Epidermal melanocyte (primary cell): ENCODE results near the gene HOXA5.

Source experiments
- DNase-seq: peaks from one replicate; pipeline ENCODE4 v3.0.0; 2011; ENCODE audit warnings: low spot score; ENCODE audit not compliant: insufficient read length

Gene HOXA5

GRCh38 chr7:27108390-27109127 is 34.9 kb downstream of the HOXA5 start:
- DNase-seq = no peak

- no peak for DNase-seq
Measured at GRCh38 chr7:27107391-27108381, 35.8 kb downstream of the HOXA5 start.

DNA sequence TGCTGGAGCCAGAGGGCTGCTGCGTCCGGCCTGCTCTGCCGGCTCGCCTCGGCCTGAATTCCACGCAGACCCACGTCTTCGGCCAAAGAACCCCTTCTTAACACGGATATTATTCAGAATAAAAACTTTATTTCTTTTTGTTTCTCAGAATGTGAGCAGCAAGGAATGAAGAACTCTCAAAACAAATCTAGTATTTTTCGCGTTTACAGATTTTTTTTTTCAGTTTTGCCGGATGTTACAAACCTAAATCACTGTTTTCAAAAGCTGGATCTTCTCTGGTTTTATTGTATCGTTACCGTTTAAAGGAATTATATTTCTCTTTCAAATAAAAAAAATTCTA is 36.6 kb downstream of the HOXA5 start:
- no peak for DNase-seq

DNA sequence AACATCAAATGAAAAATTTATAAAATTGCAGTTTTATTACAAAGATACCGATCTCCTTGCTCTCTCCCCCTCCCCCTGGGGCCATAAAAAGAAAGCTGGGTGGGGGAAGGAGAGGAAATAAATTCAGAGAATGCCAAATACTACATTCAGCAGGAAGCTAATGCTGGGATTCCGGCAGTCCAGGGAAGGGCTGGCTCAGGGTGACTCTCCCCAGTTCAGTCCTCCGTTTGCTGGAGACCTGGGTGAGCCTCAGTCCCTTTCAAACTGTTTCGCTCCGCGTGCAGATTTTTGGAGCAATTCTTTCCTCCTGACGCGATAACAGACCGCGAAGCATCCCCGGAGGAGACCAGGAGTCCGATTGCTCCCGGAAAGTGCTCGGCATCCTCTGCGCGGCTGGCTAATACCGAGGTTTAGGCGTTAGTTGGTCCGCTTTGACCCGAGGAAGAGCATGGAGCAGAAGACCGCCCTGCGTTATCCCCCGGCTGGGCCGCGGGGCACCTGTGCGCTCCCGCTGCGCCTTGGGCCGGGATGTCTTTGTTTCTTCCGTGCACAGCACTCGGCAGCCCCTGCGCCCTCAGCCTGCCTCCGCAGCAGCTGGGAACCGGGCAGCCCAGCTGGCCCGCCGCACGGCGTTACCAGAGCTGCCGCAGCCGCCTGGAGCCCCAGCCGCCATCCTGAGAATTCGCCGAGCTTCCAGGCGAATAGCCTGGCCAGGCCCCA is 37.1 kb downstream of the HOXA5 start:
- DNase-seq = no peak

DNA sequence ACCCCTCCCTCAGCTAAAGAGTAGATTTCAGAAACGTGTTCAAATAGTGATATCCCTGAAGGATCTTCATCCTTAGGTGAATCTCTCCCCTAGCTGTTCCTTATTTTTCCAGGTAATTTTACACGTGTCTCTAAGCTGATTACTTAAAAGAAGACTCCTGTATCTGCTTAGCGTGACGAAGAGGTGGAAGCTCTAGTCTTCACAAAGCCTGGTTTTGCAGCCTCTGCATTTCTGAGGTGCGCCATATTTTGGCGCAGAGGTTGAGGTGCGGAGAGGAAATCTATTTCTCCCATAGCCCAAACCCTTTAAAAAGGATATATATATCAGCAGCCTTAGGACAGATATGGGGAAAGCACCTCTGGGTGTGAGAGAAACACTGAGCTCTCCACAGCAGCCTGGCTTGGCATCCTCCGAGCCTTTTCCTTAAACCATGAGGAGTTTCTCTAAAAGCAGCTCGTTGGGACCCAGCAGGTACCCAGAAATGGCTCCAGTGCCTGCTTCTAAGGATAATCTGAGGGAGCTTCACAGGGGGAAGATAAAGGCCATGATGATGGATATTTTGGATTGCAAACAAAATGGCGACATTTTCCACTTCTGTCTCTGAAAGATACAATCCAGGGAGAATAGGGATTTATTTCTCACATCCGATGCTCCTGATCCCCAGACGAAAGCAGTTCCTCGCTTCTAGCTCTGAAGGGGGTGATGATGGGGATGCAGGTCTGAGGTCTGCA is 38.0 kb downstream of the HOXA5 start:
- no peak for DNase-seq

DNA sequence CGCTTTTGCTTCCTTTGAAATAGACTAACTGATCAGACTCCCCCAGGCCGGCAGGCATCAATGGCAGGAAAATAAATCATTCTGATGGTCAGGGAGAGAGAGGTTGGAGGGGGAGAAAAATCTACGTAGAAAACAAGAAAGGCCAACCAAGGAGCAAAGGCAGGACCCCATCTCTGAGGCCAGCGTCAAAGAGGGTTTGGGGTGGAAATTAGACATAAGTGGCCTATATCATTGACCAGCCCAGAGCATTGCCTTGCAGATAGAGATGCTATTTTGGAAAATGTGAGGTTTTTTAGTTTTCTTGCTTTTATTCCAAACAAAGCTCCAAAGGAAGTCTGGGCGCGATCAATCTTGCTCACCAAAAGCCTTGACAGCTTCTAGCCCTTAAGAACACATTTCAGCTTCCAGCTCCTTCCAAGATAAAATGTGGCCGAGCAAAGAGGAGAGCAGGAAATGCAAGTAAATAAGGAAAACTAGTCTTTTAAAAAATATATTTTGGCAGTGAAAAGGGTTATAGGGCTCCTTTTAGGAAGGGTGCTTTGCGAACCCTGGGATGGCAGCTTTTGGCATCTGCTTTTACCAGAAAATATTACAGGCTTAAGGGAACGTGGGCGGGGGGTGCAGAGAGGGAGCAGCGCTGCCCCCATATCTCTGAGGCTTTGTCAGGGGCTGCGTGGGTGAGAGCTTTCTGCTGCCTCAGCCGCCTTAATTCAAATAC is 39.0 kb downstream of the HOXA5 start:
- no peak for DNase-seq

- no peak for DNase-seq
Measured at GRCh38 chr7:27103489-27104226, 39.8 kb downstream of the HOXA5 start.

DNA sequence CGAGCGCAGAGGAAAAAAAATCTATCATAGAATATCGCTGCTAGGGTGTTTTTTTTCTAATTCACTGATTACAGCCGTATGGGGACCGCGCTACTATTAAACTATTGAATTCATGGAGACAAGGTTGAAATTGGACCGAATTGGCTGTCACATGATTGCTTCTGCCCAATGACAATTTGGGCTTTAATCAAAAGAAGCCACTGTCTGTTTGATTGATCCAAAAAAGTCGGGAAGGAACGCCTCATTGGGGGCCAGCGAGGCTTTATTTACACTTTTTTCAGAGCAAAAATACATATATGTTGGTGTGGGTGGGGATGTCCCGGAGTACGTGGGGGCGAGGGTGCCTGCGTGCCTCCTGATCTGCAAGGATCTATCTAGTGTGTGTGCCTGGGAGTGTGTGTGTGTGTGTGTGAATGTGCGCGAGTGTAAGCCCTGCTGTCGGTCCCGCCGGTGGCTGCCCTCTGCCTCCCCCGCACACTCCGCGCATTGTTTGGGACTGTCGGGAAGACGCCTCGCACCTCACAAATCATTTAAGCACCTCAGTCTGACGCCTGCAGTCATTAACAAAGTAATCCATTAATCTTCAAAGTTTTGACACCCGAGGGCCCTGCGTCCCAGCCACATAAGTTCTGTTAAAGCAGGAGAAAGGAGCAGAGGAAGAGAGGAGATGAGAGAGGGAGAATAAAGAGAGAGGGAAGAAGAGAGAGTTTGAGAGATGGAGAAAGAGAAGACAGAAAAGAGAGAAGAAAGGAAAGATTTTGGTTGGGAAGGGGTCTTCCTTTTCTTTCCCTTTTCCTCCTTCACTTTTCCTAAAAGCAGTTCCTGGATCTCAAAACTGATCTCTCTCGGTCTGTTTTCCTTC is 40.7 kb downstream of the HOXA5 start, which contains the start of gene HOXA2:
HOXA2 (minus strand) TSS at position 103 of the 862 bp plus-strand sequence. CDS start 183 bp downstream, outside the sequence.
- no peak for DNase-seq

GRCh38 chr7:27101957-27102580 is 41.4 kb downstream of the HOXA5 start:
- no peak for DNase-seq

DNA sequence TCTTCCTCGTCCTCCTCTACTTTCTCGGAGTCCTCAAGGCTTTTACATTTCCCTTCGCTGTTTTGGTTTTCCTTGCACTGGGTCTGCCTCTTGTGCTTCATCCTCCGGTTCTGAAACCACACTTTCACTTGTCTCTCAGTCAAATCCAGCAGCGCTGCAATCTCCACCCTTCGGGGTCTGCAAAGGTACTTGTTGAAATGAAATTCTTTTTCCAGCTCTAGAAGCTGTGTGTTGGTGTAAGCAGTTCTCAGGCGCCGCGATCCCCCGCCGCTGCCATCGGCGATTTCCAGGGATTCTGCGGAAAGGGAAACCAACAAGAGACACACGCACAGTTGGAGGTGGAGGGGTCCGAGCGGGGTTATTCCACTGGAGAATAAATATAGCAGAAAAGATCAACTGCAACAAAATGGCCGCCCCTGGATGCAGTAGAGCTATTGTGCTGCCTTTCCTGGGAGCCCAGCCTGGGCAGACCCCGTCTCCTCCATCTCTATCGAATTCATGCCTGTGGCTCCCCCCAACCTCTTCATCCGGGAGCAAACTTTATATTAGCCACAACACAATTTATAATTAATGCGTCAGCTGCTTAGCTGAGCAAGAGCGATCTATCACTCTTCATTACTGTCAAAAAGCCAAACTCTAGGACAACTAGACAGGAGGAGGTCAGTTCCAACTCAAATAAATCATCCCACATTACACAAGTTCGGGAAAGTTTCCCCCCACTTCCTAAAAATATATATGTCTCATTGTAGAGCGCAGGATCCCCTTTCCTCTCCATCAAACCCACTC is 42.1 kb downstream of the HOXA5 start:
- DNase-seq = no peak

DNA sequence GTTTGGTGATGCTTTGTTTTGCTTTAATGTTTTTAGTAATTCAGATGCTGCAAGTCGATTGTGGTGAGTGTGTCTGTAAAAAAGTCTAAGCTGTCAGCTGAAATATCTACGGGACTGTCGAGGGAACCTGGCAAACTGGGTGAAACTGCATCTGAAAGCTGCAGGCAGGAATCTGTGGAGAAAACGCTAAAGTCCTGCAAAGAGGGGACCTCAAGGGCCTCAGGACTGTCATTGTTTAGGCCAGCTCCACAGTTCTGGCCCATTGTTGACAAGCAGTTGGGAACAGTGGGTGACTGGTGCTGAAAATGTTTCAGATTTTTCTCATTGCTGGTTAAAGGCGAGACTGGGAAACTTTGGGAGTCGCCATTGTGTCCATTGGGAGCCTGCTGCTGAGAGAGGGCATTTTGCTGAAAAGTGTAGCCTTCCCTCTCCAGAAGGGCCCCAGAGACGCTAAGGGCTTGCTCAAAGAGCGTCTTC is 42.7 kb downstream of the HOXA5 start:
- DNase-seq = no peak

GRCh38 chr7:27099453-27100370 is 43.8 kb downstream of the HOXA5 start:
- no peak for DNase-seq

- DNase-seq = no peak
Measured at GRCh38 chr7:27098578-27099451, 44.7 kb downstream of the HOXA5 start.

- DNase-seq = no peak
Measured at GRCh38 chr7:27097686-27098577, 45.5 kb downstream of the HOXA5 start.
